HG03520 (cell line): ENCODE data around the gene D2HGDH.
"Not testable (repeated sequence)": the region's sequence is repeated elsewhere in the genome, so short reads cannot be mapped to it uniquely, and the experiment has no call there.

Source experiments
- ATAC-seq: cut with Tn5 transposase; IDR thresholded peaks from one replicate; pipeline ENCODE4 v1.9.1; 2021; ENCODE audit warnings: mild to moderate bottlenecking, moderate library complexity; ENCODE audit not compliant: unreplicated experiment

The D2HGDH gene

DNA sequence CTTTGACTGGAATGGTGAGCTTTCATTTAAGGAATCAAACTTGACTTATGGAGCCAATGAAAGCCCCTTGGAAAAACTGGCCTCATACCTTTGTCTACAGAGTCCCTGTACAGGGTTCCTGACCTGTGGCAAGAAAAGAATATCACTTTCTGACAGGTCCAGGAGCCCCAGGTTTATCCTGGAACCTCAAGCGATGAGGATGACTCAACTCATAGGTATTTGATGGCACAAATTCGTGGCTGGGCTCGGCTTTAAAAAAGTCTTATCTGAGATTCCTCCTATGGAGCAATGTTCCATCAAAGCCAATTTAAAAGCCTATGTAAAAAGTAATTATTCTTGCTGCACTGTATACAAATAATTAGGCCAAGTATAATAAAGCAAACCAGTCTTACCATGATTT lies 57.0 kb downstream of the D2HGDH start:
- ATAC-seq: not testable (repeated sequence)

DNA sequence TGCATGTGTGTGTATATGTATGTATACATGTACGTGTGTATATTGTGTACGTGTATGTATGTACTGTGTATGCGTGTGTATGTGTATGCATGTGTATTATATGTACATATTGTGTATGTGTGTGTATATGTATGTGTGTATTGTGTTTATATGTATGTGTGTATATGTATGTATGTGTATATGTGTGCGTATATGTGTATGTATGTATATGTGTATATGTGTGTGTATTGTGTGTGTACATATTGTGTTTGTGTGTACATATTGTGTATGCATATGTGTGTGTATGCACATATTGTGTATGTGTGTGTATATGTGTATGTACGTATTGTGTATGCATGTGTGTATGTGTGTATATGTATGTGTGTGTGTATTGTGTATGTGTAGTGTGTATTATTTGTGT lies 59.0 kb downstream of the D2HGDH start:
- ATAC-seq: no peak

DNA sequence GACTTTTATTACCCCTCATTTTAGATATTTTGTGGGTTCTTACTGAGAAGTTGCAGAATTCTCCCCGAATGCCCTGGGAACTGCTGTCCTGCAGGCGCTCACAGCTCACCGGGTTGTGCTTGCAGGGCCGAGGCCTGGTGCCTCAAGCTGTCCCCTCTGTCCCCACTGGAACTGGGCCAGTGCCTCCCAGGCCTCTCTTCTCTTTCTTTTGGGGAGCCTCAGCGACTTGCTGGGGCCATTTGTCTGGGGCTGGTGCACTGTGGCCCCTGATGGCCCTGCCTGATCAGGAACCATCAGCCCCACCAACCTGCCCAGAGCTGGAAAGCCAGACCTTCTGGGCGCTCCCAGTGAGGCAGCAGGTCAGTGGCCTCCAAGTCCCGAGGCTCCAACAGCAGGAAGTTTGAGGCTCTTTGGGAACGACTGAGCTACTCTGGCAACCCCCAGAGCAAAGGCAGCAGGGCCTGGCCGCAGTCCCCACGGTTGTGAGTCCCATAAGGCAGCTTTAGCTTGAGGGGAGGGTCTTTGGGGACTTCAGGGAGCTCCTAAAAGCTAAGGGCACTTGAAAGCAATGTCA lies 59.9 kb downstream of the D2HGDH start:
- no peak for ATAC-seq

DNA sequence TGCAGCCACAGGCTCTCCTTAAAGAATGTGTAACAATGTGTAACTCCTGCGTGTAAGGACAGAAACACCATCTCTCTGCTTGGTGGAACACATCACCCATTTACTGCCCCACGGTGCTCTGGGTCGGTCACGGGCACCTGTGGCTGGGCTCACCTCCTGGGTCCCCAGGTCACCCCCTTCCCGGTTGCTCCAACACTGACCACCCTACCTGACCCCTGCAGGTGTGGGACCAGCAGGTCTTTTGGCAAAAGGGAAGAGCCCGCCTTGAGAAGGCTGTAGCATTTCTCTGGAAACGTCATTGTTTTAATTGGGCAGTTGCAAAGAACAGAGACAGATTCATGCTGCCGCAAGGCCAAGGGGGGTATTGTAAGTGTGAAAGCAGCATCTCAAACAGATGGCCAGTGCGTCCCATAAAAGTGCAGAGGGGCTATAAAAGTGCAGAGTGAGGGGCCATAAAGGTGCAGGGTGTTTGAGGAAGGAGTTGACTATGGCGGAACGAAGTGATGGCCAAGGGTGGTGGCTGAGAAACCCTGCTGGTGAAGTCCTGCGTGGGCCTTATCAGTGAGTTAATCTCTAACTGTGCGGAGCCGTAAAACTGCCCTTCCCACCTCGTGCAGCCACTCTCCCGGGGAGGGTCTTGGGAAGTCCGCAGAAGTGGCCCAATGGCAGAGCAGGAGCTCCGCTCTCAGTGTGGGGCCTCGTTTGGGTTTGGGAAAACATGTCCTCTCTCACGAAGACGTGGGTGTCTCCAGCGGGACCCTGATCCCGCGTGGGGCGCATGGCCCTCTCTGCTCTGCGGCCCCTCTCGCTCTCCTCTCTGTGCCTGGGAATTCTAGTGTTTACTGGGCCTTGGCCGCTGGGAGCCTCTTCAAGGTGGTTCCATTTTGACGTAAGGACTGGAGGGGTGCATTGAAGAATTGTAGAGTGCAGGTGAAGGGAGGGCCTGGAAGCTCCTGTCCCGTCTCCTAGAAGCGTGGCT lies 60.9 kb downstream of the D2HGDH start:
- ATAC-seq: no peak

DNA sequence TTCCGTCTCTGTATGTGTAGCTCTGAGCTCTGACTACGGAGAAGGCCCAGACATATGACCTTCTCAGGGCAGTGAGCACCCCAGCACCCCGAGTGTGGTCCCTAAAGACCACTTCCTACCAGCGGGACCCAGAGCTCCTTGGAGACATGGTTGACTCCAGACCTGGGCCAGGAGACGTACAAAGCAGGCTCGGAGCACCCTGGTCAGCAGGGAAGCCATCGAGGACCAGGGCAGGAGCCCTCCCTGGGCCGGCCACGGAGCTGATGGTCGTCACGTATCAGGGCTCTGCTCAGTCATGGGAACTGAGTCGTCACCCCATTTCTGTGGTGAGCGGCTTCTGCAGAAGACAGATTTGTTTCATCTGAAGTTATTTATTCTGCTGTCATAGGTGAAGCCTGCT lies 61.8 kb downstream of the D2HGDH start:
- ATAC-seq: no peak

DNA sequence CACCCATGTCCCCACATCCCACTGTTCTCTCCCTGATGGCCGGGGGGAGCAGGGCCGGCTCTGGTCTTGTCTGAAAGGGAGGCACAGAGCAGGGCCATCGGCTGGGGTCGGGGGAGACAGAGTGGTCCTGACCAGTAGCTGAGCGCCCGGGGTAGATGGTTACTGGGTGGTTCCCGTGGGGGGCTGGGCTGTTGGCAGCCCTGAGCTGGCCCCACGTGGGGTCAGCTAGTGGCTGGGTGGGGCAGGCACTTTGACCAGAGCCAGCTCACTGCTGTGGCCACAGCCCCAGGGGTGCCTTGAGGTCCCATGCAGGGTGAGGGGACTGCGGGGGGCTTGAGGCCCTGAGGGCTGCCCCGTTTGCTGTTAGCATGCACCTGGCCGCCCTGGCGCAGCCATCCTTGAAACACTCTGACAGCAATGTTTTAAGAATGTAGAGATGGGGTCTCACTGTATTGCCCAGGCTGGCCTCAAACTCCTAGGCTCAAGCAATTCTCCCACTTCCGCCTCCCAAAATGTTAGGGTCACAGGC lies 62.2 kb downstream of the D2HGDH start:
- ATAC-seq: no peak

DNA sequence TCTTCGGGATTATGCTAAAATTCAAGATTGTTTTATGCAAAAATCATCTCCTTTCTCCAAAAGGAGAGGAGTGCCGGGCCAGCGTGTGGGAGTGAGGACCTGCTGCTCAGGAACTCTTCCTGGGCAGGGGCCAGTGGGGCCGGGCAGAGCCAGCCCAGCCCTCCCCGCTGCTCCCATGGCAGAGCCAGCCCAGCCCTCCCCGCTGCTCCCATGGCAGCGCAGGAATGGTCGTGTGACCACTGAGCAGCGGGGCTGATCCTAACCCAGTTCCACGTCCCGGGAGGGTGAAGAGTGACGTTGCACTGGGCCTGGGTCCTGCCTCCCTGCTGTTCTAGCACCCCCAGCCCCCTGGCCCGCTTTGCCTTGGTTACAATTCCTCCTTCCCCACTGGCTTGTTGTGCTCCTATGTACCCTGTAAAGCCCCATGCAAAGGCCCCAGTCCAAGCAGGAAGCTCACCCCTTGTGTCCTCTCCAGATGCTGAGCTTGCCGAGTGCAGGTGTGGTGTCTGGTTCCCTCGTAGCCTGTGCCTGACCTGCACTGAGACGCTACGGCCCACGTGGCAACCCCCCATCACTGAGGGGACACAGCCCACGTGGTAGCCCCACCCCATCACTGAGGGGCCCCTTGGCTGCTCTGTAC lies 63.1 kb downstream of the D2HGDH start:
- ATAC-seq: no peak

DNA sequence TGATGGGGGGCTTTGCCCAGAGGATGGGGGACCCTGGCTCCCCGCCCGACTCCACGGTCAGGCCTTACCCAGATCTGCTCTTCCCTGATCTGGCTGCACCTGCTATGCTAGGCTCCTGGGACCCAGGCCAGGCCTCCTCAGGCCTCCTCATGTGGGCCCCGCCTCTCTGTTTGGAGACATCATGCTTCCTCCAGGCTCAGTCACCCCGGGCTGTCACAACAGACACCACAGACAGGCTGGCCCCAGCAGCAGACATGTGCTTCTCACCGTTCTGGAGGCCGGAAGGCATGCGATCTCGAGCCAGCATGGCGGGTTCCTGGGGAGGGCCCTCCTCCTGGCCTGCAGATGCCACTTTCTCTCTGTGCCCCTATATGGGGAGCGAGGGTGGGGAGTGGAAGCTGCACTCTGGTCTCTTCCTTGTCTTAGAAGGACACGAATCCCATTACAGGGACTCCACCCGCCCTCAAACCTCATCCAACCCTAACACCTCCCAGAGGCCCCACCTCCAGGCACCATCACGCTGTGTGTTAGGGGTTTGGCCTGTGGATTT lies 63.7 kb downstream of the D2HGDH start:
- no peak for ATAC-seq

DNA sequence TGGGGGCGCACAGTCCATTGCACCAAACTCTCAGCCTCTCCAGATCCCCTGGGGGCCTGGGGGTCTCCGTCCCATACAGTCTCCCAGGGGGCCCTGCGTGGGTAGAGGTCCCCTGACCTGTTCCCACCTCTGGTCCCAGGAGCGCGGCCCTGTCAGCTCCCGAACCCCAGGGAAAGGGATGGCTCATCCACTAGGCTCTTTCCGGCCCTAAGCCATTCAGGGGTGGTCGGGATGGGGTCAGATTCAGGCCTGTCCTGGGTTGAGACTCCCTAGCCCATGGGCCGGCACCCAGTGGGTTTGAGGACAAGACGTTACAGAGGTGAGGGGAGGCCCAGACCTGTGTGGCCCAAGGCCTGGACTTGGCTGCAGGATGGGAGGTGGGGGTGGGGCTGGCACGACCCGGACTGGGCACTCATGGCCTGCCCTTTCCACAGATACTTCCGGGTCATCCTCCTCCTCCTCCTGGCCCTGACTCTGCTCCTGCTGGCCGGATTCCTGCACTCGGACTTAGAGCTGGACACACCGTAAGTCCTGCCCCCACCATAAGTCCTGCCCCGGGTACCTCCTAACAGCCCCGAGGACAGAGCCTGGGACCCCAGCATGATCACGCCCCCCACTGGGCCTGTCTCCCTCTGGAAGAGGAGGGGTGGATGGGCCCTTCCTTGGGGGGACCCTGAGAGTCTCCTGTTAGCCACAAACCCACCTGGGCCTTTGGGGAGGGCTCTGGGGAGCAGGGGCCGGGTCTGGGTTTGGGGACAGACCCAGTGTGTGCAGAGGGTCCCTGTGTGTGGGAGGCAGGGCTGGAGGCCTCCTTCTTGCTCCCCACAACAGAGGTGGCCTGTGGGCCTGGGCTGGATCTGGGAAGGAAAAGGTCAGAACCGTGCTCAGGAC lies 64.4 kb downstream of the D2HGDH start:
- no peak for ATAC-seq

DNA sequence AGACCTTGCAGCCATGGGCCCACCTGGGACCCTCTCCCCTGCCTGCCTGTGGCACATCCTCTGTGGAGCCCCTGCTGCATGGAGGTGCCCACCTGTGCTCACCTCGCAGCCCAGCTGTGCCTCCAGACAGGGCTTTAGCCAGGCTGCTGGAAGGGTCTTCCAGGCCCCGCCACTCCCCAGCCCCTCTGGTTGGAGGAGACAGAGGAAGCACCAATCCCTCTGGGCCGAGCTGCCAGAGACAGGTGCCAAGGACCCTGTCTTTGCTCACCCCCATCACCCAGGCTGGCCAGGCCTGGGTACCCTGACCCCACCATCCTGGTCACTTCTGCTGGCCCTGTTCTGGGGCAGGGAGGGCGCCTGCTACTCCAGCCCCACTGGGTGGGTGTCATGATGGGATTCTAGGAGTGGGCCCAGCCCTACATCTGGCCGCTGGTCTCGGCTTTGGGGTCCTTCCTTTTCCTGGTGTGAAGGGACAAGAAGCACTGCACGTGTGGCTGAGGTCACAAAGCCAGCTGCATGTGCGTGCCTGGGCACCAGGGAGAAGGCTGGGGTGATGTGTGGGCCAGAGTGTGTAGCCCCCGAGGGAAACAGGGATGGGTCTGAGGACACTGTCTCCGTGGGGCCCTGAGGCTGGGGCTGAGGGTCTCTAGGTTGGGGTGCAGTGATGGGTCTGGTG lies 65.2 kb downstream of the D2HGDH start:
- no peak for ATAC-seq

DNA sequence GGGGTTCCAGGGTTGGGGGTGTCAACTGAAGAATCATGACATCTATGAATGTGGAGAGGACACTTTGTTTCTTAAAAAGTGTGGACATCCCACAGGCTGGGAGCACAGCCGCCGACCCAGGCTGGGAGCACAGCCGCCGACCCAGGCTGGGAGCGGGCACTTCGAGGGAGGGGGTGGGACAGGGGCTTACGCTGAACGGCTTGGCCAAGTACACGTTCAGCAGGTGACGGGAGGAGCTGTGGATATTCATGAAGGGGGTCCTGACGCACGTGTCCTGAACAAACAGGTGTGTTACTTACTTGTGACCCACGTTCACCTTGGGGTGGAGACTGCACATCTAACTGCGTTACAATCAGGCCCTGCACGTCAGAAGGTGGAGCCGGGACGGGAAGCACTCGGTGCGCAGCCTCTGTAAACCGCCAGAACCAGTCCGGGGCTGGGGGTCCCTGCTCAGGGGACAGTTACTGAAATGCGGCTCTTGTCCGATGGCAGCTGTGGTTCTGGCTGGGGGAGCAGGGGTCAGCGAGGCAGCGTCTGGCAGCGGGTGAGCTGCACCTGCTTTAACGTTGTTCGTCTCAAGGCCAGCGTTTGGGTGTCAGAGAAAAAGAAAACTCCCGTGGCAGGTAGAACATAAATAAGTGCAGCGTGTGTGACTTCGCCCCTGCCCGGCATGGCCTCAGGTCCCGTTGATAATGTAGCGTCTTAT lies 65.9 kb downstream of the D2HGDH start:
- ATAC-seq: not testable (repeated sequence)

DNA sequence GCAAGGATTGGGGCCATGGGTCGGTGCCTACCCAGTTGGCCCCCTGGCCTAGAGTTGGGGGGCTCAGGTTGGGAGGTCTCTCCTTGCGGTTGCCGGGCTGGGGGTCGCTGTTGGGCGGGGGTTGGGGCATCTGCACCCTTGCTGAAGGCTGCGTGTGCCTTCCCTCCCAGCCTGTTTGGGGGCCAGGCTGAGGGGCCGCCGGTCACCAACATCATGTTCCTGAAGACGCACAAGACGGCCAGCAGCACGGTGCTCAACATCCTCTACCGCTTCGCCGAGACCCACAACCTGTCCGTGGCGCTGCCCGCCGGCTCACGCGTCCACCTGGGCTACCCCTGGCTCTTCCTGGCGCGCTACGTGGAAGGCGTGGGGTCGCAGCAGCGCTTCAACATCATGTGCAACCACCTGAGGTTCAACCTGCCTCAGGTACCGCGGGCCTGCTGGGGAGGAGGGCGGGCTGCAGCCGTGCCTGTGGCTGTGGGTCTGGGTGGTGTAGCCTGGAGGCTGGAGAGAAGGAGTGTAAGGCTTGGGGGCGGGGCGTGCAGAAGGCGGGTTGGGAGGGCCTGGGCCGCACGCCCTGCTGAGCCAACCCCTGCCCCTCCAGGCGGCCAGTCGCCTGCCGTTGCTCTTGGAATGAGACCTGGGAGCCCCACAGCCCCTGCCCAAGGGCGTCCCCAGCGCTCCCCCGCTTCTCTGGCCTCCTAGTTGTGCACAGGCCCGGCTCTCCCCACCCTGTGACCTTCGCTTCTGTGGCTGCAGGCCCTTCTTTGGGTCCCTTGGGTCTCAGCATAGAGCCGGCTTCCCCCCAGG lies 67.4 kb downstream of the D2HGDH start:
- no peak for ATAC-seq

DNA sequence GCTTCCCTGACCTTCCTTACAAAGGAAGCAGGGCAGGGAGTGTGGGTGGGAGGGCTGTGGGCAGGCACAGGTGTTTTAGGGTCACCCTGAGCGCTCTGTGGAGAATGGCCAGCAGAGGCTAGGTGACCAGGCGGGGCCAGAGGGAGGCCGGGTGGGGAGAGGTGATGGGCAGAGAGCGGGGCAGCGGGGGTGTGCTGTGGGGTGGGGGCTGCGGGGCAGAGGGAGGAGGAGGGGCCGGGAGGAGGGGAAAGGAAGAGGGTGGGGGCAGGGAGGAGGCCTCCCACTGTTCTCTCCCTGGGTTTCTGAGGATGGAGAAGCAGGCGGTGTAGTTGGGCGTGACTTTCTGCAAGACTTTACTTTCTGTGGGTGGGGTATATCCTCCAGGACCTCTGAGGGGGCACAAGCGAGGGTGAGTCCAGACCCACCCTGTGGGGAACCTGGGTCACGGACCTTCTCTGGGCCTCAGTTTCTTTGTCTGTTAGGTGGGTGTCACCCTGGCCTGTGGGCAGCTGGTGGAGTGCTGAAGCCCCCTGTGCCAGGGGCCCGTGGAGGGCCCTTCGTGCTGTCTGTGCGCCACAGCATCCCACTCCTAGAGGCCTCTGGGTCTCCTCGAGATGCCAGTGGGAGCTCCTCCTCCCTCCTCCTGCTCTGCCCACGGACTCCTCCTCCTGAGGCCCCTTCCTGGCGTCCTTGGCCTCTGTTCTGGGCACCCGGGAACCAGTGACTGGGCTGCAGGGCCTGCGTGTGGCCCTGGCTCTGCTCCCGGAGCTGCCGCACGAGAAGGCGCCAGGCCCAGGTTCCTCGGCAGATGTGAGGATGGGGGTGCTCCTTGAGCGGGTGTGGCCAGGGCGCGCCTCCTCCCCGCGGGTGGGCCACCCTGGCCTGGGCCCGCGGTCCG lies 68.2 kb downstream of the D2HGDH start:
- ATAC-seq: no peak

DNA sequence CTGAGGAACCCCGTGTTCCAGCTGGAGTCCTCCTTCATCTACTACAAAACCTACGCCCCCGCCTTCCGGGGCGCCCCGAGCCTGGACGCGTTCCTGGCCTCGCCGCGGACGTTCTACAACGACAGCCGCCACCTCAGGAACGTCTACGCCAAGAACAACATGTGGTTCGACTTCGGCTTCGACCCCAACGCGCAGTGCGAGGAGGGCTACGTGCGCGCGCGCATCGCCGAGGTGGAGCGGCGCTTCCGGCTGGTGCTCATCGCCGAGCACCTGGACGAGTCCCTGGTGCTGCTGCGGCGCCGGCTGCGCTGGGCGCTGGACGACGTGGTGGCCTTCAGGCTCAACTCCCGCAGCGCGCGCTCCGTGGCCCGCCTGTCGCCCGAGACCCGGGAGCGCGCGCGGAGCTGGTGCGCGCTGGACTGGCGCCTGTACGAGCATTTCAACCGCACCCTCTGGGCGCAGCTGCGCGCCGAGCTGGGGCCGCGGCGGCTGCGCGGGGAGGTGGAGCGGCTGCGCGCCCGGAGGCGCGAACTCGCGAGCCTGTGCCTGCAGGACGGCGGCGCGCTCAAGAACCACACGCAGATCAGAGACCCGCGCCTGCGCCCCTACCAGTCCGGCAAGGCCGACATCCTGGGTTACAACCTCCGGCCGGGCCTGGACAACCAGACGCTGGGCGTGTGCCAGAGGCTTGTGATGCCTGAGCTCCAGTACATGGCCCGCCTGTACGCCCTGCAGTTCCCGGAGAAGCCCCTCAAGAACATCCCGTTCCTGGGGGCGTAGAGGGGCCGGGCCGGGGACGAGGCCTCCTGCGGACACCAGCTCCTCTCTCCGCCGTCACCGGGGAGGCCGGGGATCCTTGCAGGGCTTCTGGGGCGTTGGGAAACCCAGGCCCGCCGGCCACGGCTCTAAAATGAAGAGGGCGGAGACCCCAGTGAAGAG lies 69.2 kb downstream of the D2HGDH start:
- no peak for ATAC-seq

DNA sequence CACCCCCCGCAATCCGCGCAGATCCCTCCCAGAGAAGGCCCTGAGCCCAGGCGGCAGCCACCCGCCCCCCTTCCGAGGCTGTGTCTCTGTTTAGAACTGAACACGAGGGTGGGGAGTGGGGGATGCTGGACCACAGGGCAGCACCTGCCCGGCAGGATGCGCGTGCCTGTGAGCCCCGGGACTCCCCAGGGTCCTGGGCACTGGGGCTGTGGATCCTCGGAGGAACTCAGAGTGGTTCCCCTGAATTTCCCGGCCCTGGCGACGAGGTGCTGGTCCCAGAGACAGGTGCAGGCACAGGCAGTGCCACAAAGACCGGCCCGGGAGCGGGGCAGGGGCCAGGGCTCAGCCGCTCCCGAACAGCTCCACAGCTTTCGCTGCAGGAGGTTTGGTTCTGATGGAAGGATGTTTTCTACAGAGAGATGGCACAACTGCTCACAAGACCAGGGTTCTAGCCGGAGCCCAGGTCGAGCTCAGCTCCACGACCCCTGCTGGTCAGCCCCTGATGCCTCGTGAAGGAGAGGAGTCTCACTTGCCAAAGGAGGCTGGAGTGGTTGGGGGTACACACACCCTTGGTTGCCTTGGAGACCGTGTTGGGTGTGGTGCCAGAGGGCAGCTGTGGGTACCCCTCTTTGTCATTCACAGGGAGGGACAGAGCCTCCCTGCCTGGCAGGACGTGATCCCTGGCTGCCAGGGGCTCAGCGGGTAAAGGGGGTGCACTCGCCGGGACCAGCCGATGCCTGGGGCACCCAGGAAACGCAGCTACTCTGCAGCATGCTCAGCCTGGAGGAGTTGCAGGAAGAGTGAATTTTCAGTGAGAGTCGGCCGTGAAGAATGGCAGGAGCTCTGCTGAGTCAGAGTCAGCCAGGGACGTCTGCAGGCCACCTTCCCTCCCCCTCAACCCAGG lies 70.1 kb downstream of the D2HGDH start:
- no peak for ATAC-seq
